GM21390 (cell line): ENCODE results near the gene NHERF1.

Experiments
- ATAC-seq: cut with Tn5 transposase; IDR thresholded peaks from one replicate; pipeline ENCODE4 v1.9.1; 2021; ENCODE audit not compliant: unreplicated experiment

The NHERF1 gene

GRCh38 chr17:74732042-74732867 lies 16.2 kb upstream of the NHERF1 start:
- no peak for ATAC-seq

GRCh38 chr17:74733365-74734122 lies 14.9 kb upstream of the NHERF1 start:
- ATAC-seq = no peak

GRCh38 chr17:74734256-74734655 lies 14.2 kb upstream of the NHERF1 start:
- ATAC-seq = no peak

- ATAC-seq = no peak
These were observed 11.7 kb upstream of the NHERF1 start, which contains the start of gene RAB37 for GRCh38 chr17:74736513-74737298. TSS of gene RAB37 (plus strand) at chr17:74737256. CDS start at chr17:74737273, 17 bp downstream.

- no peak for ATAC-seq
These were observed 11.0 kb upstream of the NHERF1 start for GRCh38 chr17:74737299-74738050.

- peak; percentile 49 for ATAC-seq
These were observed 10.1 kb upstream of the NHERF1 start for GRCh38 chr17:74738051-74738996.

- ATAC-seq = no peak
These were observed 9.1 kb upstream of the NHERF1 start for GRCh38 chr17:74739227-74739831.

- ATAC-seq = no peak
These were observed 8.3 kb upstream of the NHERF1 start for GRCh38 chr17:74740173-74740572.

GRCh38 chr17:74740641-74741387 lies 7.6 kb upstream of the NHERF1 start:
- ATAC-seq = no peak

GRCh38 chr17:74742153-74742515 lies 6.3 kb upstream of the NHERF1 start:
- peak; percentile 39 for ATAC-seq

- ATAC-seq = no peak
These were observed 5.4 kb upstream of the NHERF1 start for GRCh38 chr17:74742978-74743545.

- no peak for ATAC-seq
These were observed 4.7 kb upstream of the NHERF1 start for GRCh38 chr17:74743755-74744154.

GRCh38 chr17:74744349-74744713 lies 4.1 kb upstream of the NHERF1 start:
- no peak for ATAC-seq

GRCh38 chr17:74744714-74745547 lies 3.5 kb upstream of the NHERF1 start:
- no peak for ATAC-seq

GRCh38 chr17:74745548-74746177 lies 2.8 kb upstream of the NHERF1 start:
- ATAC-seq = no peak

GRCh38 chr17:74746376-74746775 lies 2.1 kb upstream of the NHERF1 start:
- ATAC-seq = no peak

- ATAC-seq = no peak
These were observed 1.5 kb upstream of the NHERF1 start for GRCh38 chr17:74746922-74747321.
